Endothelial cell of umbilical vein (primary cell): Measurements from ENCODE around the gene CUZD1. TPM values are rescaled to one million over a fixed set of nuclear protein-coding genes. Genes with fewer than 3 reads are reported as not detected.

Experiments used
- polyA plus RNA-seq, 4 experiments: library from polyadenylated mRNA; depleted of rRNA in 3 of 4; stranded (reverse) in 3 of 4; unstranded in 1 of 4; fragments of >200 nt; gene quantifications; 2 replicates each; pipeline versions ENCODE4 v1.2.1 to v1.2.3, GENCODE V29; 2011 to 2012; ENCODE audit warnings: missing spikeins in 1 of 4
- total RNA-seq: library from RNA; stranded (reverse); gene quantifications from 2 replicates; pipeline ENCODE4 v1.2.3, GENCODE V29; 2021

Gene CUZD1
- total and polyA plus RNA-seq, 2 donors (not counting 3 experiments of a cell fraction or from before 2014, with no cell fraction given), result 1.1 to 1.4 TPM

Other genes starting within 250 kb of the CUZD1 start
- not detected in 2 replicates for gene C10orf120, start 146.0 kb downstream of the CUZD1 start, total RNA-seq
- gene C10orf120, start 146.0 kb downstream of the CUZD1 start, polyA plus RNA-seq, result not detected in 2 replicates
- 8.5 and 10.6 TPM in 2 replicates for gene FAM24B, start 33.7 kb upstream of the CUZD1 start, total RNA-seq
- gene FAM24B, start 33.7 kb upstream of the CUZD1 start, polyA plus RNA-seq, result 5.3 and 9.3 TPM in 2 replicates
- not detected in 2 replicates for gene FAM24A, start 64.8 kb upstream of the CUZD1 start, total RNA-seq
- gene FAM24A, start 64.8 kb upstream of the CUZD1 start, polyA plus RNA-seq, result not detected in 2 replicates
- gene C10orf88, start 108.4 kb upstream of the CUZD1 start, total RNA-seq, result 10.6 and 13.2 TPM in 2 replicates
- 2.5 and 3.6 TPM in 2 replicates for gene C10orf88, start 108.4 kb upstream of the CUZD1 start, polyA plus RNA-seq
- gene PSTK, start 134.5 kb upstream of the CUZD1 start, total RNA-seq, result 1.6 and 2.7 TPM in 2 replicates
- gene PSTK, start 134.5 kb upstream of the CUZD1 start, polyA plus RNA-seq, result 1.7 and 2.2 TPM in 2 replicates
- gene IKZF5, start 162.9 kb upstream of the CUZD1 start, total RNA-seq, result 10.0 and 10.3 TPM in 2 replicates
- gene IKZF5, start 162.9 kb upstream of the CUZD1 start, polyA plus RNA-seq, result 4.5 and 7.1 TPM in 2 replicates
- gene ACADSB, start 163.1 kb upstream of the CUZD1 start, total RNA-seq, result 10.8 and 15.2 TPM in 2 replicates
- gene ACADSB, start 163.1 kb upstream of the CUZD1 start, polyA plus RNA-seq, result 2.6 and 3.1 TPM in 2 replicates